Smooth muscle cell of the brain vasculature (primary cell): ENCODE data around the gene EXOC2.
"Not testable (repeated sequence)": the region's sequence is repeated elsewhere in the genome, so short reads cannot be mapped to it uniquely, and the experiment has no call there.

Experiments
- DNase-seq: peaks from one replicate; pipeline ENCODE4 v3.0.0-alpha.2; 2012; ENCODE audit warnings: low read depth, low spot score

Gene EXOC2

DNA sequence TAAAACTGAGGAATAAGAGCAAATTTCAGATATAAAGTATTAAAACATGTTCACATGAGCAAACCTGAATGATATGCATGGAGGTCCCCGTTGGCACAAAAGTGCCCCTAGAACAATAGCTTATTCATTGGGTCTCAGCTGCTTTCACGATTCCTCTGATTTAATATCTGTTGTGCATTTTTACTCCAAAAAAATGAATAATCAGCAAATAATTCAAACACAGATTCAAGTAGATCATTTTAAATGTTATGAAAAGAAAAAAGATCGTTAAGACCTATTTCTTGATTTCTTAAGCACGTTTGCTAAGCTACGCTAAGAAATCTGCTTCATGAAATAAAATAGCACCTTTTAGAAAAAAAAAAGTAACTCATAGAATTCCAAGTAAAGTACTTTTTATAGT, 57.7 kb downstream of the EXOC2 start:
- no peak for DNase-seq

DNA sequence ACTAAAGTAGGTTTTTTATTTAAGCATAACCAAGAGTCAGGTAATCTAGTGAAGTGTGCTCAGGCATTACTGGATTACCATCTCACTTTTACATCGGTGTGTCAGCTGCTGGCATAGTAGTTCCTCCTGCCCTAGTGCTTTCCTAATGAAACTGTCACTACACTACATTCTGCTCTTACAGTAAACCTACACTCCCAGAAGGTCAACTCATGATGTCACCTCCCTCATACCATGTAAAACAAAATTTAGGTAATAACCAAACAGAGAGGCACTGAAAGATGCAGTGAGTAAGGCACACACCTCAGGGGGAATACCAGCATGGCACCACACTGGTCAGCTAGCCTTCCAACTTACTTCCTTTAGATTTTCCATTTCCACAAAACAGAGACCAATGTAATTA, 59.3 kb downstream of the EXOC2 start:
- no peak for DNase-seq

DNA sequence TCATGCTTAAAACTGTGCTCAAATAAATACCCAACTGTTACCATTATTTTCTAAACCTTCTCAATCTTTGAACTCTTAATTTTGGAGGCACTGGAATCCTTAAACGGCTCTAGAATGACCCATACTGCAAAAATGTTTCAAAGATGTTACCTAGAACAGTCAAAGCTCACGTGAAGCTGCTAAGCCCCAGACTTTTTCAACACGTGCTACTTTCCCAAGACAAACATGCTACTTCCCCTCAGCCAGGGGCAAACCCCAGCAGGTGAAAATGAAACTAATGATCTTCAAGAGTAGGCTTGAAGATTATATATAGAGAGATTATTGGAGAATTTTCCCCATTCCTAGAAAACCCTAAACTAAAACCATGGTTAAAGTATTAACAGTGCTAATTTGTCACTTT, 64.2 kb downstream of the EXOC2 start:
- no peak for DNase-seq

DNA sequence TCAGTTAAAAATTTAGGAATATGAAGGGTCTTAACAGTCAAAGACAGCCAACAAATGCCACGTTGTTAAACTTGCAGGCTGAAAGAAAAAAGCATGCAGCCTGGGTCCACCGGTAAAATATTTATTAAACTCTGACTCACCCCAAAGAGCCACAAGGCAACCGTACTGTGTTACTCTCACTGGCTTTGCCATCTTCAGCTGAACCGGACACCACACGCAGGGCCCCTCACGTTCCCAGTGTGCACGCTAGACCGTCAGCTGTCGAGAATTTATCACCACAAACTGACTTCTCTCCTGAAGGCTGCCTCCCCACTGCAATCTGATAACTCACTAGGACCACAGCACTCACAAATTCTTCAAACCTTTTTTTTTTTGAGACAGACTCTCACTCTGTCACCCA, 66.7 kb downstream of the EXOC2 start:
- DNase-seq: no peak

DNA sequence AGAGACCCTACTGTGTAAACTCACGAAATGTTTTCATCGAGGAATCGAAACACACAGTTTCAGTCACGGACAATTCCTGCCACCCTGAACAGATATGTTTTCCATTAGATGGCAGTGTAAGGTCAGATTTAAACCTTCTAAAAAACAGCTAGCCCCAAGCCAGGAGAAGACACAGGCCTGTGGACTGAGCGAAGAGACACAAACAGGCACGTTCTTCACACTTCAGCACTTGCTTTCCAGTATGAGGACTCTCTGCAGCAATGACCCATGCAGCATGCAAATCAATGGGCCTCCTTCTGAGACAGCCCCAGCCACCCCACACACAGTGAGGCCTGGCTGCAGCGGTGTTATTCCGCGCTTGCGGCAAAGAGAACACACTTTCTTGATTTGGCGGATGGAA, 68.0 kb downstream of the EXOC2 start:
- DNase-seq: no peak

DNA sequence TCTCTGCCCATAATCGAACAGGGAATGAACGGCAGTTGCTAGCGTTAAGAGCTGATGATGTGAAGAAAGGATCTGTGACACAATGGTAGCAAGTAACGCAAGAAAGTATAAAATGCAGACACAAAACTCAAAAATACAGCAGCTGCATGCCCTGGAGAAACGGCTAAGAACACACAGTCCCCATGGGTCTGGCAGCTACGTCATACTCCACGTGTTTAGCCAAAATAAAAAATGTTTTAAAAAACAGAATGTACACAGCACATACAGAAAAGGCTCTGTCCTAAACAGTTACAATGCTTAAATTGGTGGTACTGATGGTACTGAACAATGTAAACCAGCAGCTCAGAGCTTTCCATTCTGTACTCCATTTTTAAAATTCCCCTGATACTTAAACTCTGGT, 70.5 kb downstream of the EXOC2 start:
- DNase-seq: no peak

DNA sequence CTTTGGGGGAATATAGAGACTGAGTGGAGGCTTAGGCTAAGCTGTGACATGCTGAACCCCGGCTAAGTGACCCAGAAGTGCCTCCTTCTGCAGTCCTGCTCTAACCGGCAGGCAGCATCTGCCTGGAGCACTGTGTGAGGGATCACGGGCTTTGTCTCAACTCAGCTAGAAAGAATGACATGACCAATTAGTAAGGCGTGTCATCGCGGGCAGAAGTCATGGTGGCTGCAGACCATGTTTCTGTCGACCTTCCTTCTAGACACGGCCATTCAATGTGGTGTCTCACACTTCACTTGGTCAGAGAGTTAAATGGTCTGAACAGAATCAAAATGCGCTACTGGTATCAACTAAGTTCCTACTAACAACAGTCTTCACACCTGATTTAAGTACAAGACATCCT, 71.0 kb downstream of the EXOC2 start:
- no peak for DNase-seq

DNA sequence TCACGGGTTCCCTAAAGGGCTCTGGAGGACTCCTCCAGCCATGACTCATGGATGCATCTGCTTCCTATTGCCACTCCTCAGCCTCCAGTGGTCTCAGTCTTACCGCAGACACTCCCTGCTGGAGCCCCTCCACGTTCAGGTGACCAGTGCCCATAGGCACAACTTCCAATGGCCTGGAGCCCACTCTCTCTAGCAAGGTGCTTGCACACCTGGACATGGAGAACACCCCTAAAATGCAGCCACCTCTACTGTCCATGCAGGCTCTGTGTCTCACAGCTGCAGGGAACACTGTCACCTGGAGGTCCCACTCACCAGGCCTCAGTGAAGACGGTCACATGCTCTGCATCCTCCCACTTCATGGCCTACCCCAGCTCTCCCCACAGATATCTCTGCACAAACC, 72.0 kb downstream of the EXOC2 start:
- no peak for DNase-seq

DNA sequence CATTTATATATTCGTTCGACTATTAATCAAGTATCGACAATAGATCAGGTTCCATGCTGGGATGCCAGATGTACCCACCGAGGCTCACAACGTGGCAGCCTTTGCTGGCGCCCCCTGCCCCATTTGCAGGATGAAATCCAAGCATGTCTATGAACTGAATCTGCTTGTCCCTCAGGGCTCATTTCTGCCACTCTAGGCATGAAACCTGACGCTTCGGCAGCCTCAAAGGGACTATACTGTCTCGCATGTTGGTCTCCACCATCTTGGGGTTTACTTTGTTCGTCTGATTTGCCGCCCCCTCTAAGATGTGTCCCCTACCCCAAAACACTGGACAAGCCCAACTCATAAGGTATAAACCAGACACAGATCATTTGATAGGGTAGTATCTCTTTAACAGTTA, 72.8 kb downstream of the EXOC2 start:
- DNase-seq: no peak

DNA sequence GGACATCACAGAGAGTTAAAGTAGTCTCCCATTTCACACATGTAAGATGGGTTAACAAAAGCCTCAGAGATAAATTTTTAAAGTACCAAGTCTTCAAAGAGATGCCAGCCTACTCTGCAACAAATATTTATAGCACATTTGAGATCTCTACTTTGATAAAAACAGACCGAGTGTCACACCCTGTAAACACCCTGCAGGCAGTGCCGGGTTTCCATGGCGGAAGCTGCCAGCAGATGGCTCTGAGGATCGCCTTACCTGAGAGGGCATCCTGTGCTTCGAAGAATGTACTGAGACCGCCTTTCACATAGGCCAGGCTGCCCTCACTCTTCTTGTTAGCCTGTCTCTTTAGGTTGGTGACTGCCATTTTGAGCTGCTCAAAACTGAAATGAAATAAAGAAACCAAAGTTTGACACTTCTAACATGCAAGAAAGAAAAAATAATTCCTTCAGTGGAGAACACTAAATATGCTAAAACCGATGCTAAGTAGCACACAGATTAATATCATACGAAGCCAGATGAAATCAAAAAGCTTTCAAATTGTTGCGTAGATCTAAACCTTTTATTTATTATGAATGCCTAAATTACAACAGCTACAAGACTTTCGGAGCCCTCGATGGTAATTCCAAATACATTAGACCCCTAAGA, 75.4 kb downstream of the EXOC2 start:
- no peak for DNase-seq

DNA sequence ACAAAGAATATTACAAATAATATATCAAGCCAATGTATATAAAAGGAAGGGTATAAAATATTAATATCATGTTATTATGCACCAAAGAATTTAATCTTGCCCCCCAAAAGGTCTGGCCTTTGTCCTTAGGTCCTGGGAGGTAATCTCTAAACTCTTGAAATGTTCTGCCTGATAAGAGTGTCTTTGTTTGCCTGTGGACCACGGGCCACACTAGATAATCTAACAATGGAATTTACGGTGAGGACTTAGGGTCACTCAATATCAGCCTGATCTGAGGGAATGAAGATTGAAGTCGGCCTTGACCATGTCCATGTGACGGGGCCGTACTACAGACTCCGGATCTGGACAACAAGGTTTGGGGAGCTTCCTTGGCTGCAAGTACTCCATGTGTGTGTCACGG, 79.0 kb downstream of the EXOC2 start:
- DNase-seq: no peak

DNA sequence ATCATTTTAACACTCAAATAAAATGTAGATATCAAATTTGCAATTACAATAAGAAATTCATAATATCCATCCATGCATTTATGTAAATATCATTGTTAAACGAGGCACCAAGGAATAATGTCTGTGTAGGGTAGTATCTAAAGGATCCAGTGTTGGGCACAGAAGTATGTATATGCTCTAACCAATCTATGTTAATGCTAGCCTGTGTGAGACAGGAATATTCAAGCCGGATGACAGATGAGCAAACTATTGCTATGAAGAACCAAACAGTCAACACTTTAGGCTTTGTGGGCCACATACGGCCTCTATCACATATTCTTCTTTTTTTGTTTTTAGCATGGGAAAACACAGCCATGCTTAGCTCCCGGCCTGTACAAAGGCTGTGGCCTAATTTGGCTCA, 81.0 kb downstream of the EXOC2 start:
- DNase-seq: no peak

DNA sequence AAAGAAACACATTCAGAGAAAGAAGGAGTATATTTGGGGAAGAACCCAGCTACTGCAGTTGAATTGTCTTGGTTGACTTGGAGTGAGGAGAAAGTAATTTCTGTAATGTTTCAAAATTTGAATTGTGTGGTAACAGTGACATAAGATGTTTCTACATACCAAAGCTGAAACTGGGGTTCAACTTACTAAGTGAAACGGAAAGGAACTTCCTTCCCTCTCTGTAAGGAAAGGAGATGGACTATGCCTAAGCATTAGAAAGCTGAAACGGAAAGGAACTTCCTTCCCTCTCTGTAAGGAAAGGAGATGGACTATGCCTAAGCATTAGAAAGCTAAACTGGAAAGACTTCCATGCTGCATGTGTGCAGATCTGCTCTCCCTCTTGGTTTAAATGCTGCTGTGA, 82.1 kb downstream of the EXOC2 start:
- no peak for DNase-seq

DNA sequence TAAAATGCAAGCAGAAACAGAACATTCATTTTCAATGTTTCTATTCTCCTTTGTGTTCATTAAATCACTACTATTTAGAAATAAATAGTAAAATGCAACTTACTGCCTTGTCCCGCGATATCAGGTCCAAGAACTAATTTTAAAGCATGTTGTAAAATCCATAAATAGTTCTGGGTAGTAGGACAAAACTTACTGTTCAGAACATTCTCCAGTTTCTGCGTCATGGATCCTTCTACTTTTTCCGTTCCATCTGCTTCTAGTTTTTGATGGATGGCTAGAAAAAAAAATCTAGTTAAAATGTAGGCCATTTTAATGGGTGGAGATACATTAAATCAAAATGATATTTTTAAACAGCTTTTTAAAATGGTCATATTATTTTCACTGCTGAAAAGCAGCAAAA, 83.0 kb downstream of the EXOC2 start:
- no peak for DNase-seq

DNA sequence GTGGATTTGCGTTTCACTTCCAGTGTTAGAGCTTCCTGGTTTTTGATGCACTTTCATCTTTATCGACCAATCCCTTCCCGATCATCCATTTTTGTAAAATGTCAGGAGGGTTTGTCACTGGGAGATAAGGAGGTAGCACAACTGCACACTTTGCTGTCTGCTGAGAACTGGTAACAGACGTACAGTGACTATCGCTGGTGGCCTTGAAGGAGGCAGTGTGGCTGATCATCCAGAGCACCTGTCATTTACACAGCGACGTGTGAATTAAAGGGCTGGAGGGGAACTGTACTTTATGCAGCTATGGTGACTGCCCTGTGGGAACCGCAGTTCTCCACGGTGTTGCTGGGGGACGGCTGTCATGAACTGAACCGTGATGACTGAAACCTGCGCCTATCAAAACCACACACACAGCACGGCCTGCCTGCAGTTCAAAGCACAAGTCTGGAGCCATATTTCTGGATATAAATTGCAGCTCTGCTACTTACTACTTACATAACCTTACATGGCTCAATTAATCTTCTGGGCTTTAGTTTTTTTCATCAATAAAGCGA, 86.0 kb downstream of the EXOC2 start:
- no peak for DNase-seq

DNA sequence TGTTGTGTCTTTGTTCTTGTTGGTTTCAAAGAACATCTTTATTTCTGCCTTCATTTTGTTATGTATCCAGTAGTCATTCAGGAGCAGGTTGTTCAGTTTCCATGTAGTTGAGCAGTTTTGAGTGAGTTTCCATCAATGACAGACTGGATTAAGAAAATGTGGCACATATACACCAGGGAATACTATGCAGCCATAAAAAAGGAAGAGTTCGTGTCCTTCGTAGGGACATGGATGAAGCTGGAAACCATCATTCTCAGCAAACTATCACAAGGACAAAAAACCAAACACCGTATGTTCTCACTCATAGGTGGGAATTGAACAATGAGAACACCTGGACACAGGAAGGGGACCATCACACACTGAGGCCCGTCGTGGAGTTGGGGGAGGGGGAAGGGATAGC, 87.0 kb downstream of the EXOC2 start:
- not testable (repeated sequence) for DNase-seq

DNA sequence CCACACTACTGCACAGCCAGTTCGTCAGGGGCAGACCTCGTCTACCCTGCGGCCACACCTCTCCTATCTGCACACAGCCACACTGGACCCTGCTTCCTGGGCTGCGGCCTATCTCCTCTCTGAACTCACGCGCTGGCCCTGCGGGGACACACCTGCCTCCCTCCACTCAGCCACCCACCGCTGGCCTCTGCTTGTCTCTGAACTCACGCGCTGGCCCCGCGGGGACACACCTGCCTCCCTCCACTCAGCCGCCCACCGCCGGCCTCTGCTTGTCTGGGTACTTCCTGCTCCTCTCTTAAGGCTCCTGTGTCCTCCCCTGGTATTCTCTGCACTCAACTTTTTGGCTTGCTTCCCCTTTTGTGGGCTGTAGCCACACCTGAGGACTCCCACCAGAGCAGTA, 88.4 kb downstream of the EXOC2 start:
- DNase-seq: no peak

DNA sequence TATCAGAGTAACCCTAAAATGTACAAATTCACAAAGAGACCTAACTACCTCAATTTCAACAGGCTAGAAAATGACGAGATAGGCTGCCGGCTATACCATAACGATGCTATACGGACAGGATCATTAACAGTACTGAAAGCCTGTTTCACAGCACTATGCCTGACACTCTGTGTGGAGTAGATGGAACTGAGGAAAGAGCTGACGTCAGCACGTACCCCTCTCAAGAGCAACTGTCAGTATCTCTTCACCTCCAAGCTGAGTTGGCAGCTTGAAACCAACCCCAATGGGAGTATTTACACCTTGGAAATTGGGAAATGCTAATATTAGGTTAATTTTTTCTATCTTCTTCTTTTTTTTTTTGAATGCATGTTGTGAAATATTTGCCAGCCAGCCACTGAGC, 89.7 kb downstream of the EXOC2 start:
- no peak for DNase-seq

DNA sequence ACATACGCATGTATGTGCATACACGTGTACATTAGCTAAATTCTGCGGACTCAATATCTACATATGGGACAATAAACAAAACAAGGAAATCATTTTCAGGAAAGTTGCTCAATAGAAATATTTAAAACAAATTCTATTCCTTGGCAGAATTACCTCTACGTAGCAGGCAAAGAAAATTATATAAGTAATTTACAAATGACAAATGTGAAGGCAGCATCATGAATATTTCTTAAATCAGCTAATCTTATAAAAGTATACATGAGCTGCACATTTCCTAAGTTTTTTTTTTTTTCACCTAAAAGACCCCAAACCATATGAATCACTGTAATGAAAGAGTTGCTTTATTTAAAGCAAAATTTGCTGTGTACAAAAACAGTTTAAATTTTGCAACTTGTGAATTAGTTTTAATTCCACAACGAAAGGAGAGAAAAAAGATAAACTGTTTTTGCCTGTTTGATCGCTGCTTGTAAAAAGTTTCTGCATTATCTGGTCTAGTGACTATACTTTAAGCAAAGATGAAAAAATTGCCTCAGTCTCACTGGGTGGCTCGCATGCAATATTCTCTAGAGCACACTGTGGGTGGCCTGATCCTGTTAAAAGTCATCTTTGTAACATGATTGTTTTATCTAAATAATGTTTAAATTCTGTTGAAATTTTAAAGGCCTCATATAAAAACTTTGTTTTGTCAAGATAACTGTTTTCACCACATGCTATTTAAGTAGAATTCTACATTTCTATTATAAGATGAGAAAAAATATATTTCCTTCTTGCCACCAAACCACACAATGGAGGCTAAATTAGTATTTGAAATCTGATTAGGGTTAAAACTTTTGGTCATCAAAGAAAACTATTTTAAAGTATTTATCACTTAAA, 93.1 kb downstream of the EXOC2 start:
- DNase-seq: no peak

DNA sequence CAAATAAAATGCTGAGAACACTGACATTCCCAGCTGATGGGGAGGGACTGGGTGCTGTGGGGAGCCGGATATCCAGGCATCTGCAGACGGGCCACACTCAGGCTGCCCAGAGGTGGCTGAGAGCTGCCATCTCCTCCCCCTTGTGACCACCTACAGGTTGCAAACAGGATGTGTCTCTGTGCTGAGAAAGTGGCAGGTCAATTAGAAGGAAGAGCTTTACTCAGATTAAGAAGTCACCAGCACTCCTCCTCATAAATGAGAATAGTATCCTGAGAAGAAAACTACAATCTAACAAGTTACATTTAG, 99.1 kb downstream of the EXOC2 start:
- DNase-seq: no peak

DNA sequence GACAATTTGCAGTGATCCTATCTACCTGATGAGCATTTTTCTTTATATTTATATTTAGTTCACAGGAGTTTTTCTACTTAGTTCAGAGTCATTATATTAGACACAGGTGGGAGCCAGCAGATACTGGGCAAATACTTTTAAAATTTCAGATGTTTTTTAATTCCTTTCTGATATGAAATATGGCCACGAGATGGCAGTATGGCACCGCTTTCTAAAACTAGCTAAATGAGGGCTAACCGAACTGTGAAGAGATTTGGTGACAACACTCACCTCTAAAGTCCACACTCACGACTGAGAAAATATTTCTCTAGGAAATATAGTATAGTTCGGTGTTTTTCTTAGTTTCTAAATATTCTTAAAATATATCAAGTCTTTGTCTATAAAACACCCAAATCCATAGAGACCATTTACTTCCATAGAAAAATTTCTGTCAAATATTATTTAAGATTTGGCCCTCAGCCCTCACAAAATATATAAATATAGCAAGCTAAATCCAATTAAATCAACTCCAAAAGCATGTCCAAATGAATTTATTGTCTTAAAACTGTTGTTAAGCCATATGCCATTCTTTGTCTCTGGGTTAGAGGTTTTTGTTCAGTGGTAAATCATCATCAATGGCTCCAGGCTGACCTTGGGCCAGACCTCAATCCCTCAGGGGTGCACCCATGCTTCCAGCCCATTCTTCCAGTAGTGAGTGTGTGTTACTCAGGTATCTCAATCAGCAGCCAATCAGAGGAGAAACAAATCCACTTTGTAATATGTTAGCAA, 99.6 kb downstream of the EXOC2 start:
- peak; percentile 49 for DNase-seq

DNA sequence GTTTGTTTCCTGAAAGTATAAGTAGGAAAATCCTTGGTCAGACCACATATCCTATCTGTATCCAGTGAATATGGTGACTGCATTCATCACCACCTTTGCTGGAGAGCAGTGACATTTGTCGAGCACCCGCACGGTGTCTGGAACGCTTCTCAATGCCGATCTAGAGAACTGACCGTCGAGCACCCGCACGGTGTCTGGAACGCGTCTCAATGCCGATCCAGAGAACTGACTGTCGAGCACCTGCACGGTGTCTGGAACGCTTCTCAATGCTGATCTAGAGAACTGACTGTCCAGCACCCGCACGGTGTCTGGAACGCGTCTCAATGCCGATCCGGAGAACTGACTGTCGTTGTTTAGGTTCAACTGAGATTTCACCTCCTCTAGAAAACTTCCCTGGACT, 103.8 kb downstream of the EXOC2 start:
- no peak for DNase-seq

DNA sequence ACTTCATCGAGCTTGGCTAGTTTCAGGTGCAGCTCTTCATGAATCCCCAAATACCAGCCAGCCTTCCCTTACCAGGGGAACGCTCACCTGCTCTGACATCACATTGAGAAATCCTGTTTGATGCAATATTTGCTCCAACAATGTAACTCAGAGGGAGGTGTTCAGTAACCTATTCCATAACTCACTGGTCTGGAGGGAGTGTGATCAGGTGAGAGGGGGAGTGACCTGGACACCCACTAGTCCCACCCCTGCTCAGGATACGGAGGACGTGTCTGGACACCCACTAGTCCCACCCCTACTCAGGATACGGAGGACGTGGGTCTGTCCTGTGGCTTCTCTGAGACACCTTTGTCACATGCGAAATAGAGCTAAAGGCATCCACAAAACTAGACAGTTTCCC, 106.4 kb downstream of the EXOC2 start:
- no peak for DNase-seq
